NCI-H1436 (cell line): ENCODE measurements around the gene FABP6.
A peak's percentile ranks its signal among the peaks of the same experiment; 100 is the strongest.

Experiments used
- DNase-seq: peaks from one replicate; lab custom pipeline; 2025; lab: John Stamatoyannopoulos, UW

Gene FABP6

GRCh38 chr5:160262151-160263074, 33.1 kb downstream of the FABP6 start:
- no peak for DNase-seq

- no peak for DNase-seq
Measured at GRCh38 chr5:160263326-160263855, 34.1 kb downstream of the FABP6 start.

- no peak for DNase-seq
Measured at GRCh38 chr5:160266044-160266443, 36.7 kb downstream of the FABP6 start.

- no peak for DNase-seq
Measured at GRCh38 chr5:160266752-160267345, 37.5 kb downstream of the FABP6 start.

- no peak for DNase-seq
Measured at GRCh38 chr5:160268121-160268520, 38.8 kb downstream of the FABP6 start.

GRCh38 chr5:160269017-160269416, 39.7 kb downstream of the FABP6 start:
- DNase-seq = peak; percentile 65

GRCh38 chr5:160270704-160271103, 41.4 kb downstream of the FABP6 start:
- DNase-seq = no peak

GRCh38 chr5:160271396-160271795, 42.1 kb downstream of the FABP6 start:
- peak; percentile 60 for DNase-seq

GRCh38 chr5:160271836-160272235, 42.5 kb downstream of the FABP6 start:
- no peak for DNase-seq

- no peak for DNase-seq
Measured at GRCh38 chr5:160272264-160272663, 43.0 kb downstream of the FABP6 start.

- no peak for DNase-seq
Measured at GRCh38 chr5:160272889-160273288, 43.6 kb downstream of the FABP6 start.

- DNase-seq = no peak
Measured at GRCh38 chr5:160274483-160274931, 45.2 kb downstream of the FABP6 start.

- no peak for DNase-seq
Measured at GRCh38 chr5:160278343-160278742, 49.0 kb downstream of the FABP6 start.

GRCh38 chr5:160280384-160281095, 51.2 kb downstream of the FABP6 start:
- DNase-seq = no peak

- no peak for DNase-seq
Measured at GRCh38 chr5:160281275-160281674, 52.0 kb downstream of the FABP6 start.

GRCh38 chr5:160284291-160284873, 55.1 kb downstream of the FABP6 start:
- no peak for DNase-seq

- no peak for DNase-seq
Measured at GRCh38 chr5:160285316-160285715, 56.0 kb downstream of the FABP6 start.

GRCh38 chr5:160286947-160287346, 57.6 kb downstream of the FABP6 start:
- no peak for DNase-seq

GRCh38 chr5:160287378-160288051, 58.2 kb downstream of the FABP6 start:
- no peak for DNase-seq
